Upper lobe of left lung (tissue), 6 donors: ENCODE measurements around the gene NCAPD2. TPM values are rescaled to one million over a fixed set of nuclear protein-coding genes. Genes with fewer than 3 reads are reported as not detected.

ENCODE experiments used
- ATAC-seq, 2 donors: fragments of 200-7000 bp; cut with Tn5 transposase; one replicate each; pipeline ENCODE4 v1.9.1; 2022; ENCODE audit warnings: mild to moderate bottlenecking in 2 of 2, moderate library complexity in 2 of 2; ENCODE audit not compliant: low FRiP score in 2 of 2
- DNase-seq, 2 donors: peaks; one replicate each; pipeline ENCODE4 v3.0.0-alpha.2; 2019 to 2020
- H3K27ac ChIP-seq, 4 donors: fragments of 200-600 bp; sonication (generic); one replicate each; pipeline ENCODE4 v1.5.1; 2016 to 2019
- H3K27me3 ChIP-seq, 4 donors: fragments of 200-600 bp; sonication (generic); one replicate each; pipeline ENCODE4 v1.5.1; 2017 to 2019
- H3K36me3 ChIP-seq, 4 donors: fragments of 200-600 bp; sonication (generic); one replicate each; pipeline ENCODE4 v1.5.1; 2016 to 2019
- H3K4me1 ChIP-seq, 4 donors: fragments of 200-600 bp; sonication (generic); one replicate each; pipeline ENCODE4 v1.5.1; 2018 to 2019
- H3K4me3 ChIP-seq, 4 donors: fragments of 200-600 bp; sonication (generic); one replicate each; pipeline ENCODE4 v1.5.1; 2017 to 2019; ENCODE audit warnings: mild to moderate bottlenecking in 2 of 4, moderate library complexity in 1 of 4
- H3K9me3 ChIP-seq, 4 donors: fragments of 200-600 bp; sonication (generic); one replicate each; pipeline ENCODE4 v1.5.1; 2018 to 2019
- EP300 ChIP-seq, 4 donors: sonication (generic); formaldehyde crosslinking; IDR thresholded peaks; one replicate each; pipeline ENCODE4 v1.5.1; 2017; ENCODE audit warnings: antibody characterized with exemption in 4 of 4, control low read depth in 2 of 4
- POLR2A ChIP-seq, 4 donors: fragments of 450-650 bp; IDR thresholded peaks; one replicate each; pipeline ENCODE4 v1.5.1; 2016 to 2017; ENCODE audit warnings: antibody characterized with exemption in 4 of 4, mild to moderate bottlenecking in 2 of 4
- POLR2AphosphoS5 ChIP-seq, 2 donors: sonication (generic); formaldehyde crosslinking; IDR thresholded peaks; one replicate each; pipeline ENCODE4 v1.5.1; 2017; ENCODE audit warnings: antibody characterized with exemption in 2 of 2
- WGBS, 2 donors: methylation state at CpG; one replicate each; pipeline ENCODE4 v1.1.5; 2017 to 2018; 5-methylcytosine and 5-hydroxymethylcytosine counted together
- total RNA-seq, 6 donors: library from RNA; depleted of rRNA in 4 of 6; stranded (reverse); fragments of >200 nt in 4 of 6; gene quantifications; one replicate each; pipeline versions ENCODE4 v1.1.0 to v1.2.1, GENCODE V29; 2016 to 2021
- TF ChIP-seq, protein P1 (sequence below), 6 experiments: fragments of 450-650 bp in 4 of 6; fragments of 200-600 bp in 2 of 6; sonication (generic) in 2 of 6; IDR thresholded peaks; one replicate each; pipeline ENCODE4 v1.5.1; 2016 to 2019; ENCODE audit warnings: antibody characterized with exemption in 6 of 6
- donor health status: DM: no; HTN: no; CAD: no; lungs with moderate emphysema.
- donor health status: DM: no; HTN: yes; CAD: no; lungs with severe emphysema.

The NCAPD2 gene
- total RNA-seq, 6 donors from 2014 or later, result 15.4 to 43.0 (median 25.5) TPM

GRCh38 chr12:6534695-6534944 is 40.7 kb downstream of the NCAPD2 start:
- WGBS, 2 donors, result 0% methylated on average over 12 to 18 of the region's 25 CpGs
- H3K4me1 ChIP-seq, result peaks cover 39 to 56% (median 52%) of the 10 kb centered on the region in 4 donors
- H3K27me3 ChIP-seq, result no peaks in the 10 kb centered on the region
- TF ChIP-seq, protein P1, sequence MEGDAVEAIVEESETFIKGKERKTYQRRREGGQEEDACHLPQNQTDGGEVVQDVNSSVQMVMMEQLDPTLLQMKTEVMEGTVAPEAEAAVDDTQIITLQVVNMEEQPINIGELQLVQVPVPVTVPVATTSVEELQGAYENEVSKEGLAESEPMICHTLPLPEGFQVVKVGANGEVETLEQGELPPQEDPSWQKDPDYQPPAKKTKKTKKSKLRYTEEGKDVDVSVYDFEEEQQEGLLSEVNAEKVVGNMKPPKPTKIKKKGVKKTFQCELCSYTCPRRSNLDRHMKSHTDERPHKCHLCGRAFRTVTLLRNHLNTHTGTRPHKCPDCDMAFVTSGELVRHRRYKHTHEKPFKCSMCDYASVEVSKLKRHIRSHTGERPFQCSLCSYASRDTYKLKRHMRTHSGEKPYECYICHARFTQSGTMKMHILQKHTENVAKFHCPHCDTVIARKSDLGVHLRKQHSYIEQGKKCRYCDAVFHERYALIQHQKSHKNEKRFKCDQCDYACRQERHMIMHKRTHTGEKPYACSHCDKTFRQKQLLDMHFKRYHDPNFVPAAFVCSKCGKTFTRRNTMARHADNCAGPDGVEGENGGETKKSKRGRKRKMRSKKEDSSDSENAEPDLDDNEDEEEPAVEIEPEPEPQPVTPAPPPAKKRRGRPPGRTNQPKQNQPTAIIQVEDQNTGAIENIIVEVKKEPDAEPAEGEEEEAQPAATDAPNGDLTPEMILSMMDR (IDR thresholded peaks at IDR 0.05), result peak in 1 of 6 experiments; percentile 1
- TF ChIP-seq EP300 (IDR thresholded peaks at IDR 0.05), result no peak
- H3K27ac ChIP-seq, result peak overlapping the region; percentile 93 to 99 (median 97)
- DNase-seq (no peak), ATAC-seq (peak; percentile 78 to 79)
- H3K36me3 ChIP-seq, result peaks cover 13 to 59% (median 47%) of the 10 kb centered on the region in 4 donors
- H3K4me3 ChIP-seq, result peak overlapping the region; percentile 66 to 98 (median 86)
- no peaks in the 10 kb centered on the region for H3K9me3 ChIP-seq

DNA sequence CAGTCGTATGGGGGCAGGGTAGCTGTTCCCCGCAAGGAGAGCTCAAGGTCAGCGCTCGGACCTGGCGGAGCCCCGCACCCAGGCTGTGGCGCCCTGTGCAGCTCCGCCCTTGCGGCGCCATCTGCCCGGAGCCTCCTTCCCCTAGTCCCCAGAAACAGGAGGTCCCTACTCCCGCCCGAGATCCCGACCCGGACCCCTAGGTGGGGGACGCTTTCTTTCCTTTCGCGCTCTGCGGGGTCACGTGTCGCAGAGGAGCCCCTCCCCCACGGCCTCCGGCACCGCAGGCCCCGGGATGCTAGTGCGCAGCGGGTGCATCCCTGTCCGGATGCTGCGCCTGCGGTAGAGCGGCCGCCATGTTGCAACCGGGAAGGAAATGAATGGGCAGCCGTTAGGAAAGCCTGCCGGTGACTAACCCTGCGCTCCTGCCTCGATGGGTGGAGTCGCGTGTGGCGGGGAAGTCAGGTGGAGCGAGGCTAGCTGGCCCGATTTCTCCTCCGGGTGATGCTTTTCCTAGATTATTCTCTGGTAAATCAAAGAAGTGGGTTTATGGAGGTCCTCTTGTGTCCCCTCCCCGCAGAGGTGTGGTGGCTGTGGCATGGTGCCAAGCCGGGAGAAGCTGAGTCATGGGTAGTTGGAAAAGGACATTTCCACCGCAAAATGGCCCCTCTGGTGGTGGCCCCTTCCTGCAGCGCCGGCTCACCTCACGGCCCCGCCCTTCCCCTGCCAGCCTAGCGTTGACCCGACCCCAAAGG is 41.2 kb downstream of the NCAPD2 start:
- 0 to 1% methylated on average over 23 to 38 of the region's 52 CpGs for WGBS, 2 donors
- DNase-seq (peak; percentile 91 to 93), ATAC-seq (peak; percentile 67 to 72)
- no peaks in the 10 kb centered on the region for H3K27me3 ChIP-seq
- H3K4me1 ChIP-seq, result peaks cover 43 to 61% (median 57%) of the 10 kb centered on the region in 4 donors
- peak overlapping the region; percentile 93 to 99 (median 97) for H3K27ac ChIP-seq
- peaks cover 13 to 59% (median 42%) of the 10 kb centered on the region in 4 donors for H3K36me3 ChIP-seq
- peak overlapping the region; percentile 66 to 98 (median 86) for H3K4me3 ChIP-seq
- TF ChIP-seq EP300 (IDR thresholded peaks at IDR 0.05), result peak in 1 of 4 donors; percentile 55
- peak in 1 of 4 donors; percentile 21 for TF ChIP-seq POLR2A (IDR thresholded peaks at IDR 0.05)
- peak; percentile 92 to 94 for TF ChIP-seq POLR2AphosphoS5 (IDR thresholded peaks at IDR 0.05)
- TF ChIP-seq, protein P1 (IDR thresholded peaks at IDR 0.05), result peak in 2 of 6 experiments; percentile 4 to 18
- H3K9me3 ChIP-seq, result no peaks in the 10 kb centered on the region

DNA sequence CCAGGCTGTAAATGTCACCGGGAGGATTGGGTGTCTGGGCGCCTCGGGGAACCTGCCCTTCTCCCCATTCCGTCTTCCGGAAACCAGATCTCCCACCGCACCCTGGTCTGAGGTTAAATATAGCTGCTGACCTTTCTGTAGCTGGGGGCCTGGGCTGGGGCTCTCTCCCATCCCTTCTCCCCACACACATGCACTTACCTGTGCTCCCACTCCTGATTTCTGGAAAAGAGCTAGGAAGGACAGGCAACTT is 41.7 kb downstream of the NCAPD2 start:
- Histone ChIP-seq H3K4me1 (peaks cover 48 to 66% (median 62%) of the 10 kb centered on the region in 4 donors), H3K9me3 (no peaks in the 10 kb centered on the region), H3K27ac (peak overlapping the region; percentile 93 to 99 (median 97)), H3K4me3 (peak overlapping the region; percentile 66 to 98 (median 86)), H3K36me3 (peaks cover 13 to 54% (median 37%) of the 10 kb centered on the region in 4 donors), H3K27me3 (no peaks in the 10 kb centered on the region)
- 3 to 7% methylated on average over 5 to 6 of the region's 6 CpGs for WGBS, 2 donors
- TF ChIP-seq POLR2AphosphoS5 (IDR thresholded peaks at IDR 0.05), result no peak
- no peak for TF ChIP-seq EP300 (IDR thresholded peaks at IDR 0.05)
- TF ChIP-seq POLR2A (IDR thresholded peaks at IDR 0.05), result no peak
- TF ChIP-seq, protein P1 (IDR thresholded peaks at IDR 0.05), result no peak
- ATAC-seq (no peak), DNase-seq (no peak)

DNA sequence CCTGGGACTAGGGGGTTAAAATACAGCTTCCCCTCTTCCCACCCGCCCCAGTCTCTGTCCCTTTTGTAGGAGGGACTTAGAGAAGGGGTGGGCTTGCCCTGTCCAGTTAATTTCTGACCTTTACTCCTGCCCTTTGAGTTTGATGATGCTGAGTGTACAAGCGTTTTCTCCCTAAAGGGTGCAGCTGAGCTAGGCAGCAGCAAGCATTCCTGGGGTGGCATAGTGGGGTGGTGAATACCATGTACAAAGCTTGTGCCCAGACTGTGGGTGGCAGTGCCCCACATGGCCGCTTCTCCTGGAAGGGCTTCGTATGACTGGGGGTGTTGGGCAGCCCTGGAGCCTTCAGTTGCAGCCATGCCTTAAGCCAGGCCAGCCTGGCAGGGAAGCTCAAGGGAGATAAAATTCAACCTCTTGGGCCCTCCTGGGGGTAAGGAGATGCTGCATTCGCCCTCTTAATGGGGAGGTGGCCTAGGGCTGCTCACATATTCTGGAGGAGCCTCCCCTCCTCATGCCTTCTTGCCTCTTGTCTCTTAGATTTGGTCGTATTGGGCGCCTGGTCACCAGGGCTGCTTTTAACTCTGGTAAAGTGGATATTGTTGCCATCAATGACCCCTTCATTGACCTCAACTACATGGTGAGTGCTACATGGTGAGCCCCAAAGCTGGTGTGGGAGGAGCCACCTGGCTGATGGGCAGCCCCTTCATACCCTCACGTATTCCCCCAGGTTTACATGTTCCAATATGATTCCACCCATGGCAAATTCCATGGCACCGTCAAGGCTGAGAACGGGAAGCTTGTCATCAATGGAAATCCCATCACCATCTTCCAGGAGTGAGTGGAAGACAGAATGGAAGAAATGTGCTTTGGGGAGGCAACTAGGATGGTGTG is 42.3 kb downstream of the NCAPD2 start:
- Histone ChIP-seq H3K4me3 (peak overlapping the region; percentile 66 to 98 (median 86)), H3K36me3 (peaks cover 8 to 48% (median 32%) of the 10 kb centered on the region in 4 donors), H3K9me3 (no peaks in the 10 kb centered on the region), H3K27me3 (no peaks in the 10 kb centered on the region), H3K4me1 (peaks cover 51 to 72% (median 68%) of the 10 kb centered on the region in 4 donors), H3K27ac (peak overlapping the region; percentile 93 to 99 (median 97))
- DNase-seq (no peak), ATAC-seq (no peak)
- TF ChIP-seq EP300 (IDR thresholded peaks at IDR 0.05) (no peak), POLR2AphosphoS5 (IDR thresholded peaks at IDR 0.05) (no peak), POLR2A (IDR thresholded peaks at IDR 0.05) (no peak)
- TF ChIP-seq, protein P1 (IDR thresholded peaks at IDR 0.05), result no peak
- WGBS, 2 donors, result 59 to 60% methylated on average over 8 to 10 of the region's 10 CpGs
